Measurements from ENCODE around the gene RNF168. TPM values are rescaled to one million over a fixed set of nuclear protein-coding genes. Genes with fewer than 3 reads are reported as not detected.

Gene RNF168
- total RNA-seq, 2 experiments from 2014 or later, result 26.1 to 27.4 TPM

DNA sequence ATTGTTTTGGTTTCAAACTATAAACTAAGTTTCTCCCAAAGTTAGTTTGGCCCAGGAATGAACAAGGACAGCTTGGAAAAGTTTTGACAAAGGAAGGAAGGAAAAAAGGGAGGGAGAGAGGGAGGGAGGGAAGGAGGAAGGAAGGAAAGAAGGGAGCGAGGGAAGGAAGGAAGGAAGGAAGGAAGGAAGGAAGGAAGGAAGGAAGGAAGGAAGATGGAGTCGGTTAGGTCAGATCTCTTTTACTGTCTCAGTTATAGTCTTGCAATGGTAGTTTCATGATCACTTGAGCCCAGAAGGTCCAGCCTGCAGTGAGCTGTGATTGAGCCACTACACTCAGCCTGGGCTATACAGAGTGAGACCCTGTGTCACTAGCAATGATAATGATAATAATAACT, 59.1 kb downstream of the RNF168 start:
- Mint-ChIP-seq H3K4me3 (no peak overlapping the region), H3K27ac (no peak overlapping the region), H3K9me3 (no peaks in the 10 kb centered on the region), H3K27me3 (no peaks in the 10 kb centered on the region), H3K4me1 (ENCODE audit: low read depth) (no peaks in the 10 kb centered on the region), H3K36me3 (ENCODE audit: low read depth) (no peaks in the 10 kb centered on the region)
- no peak for ATAC-seq (ENCODE audit: poor library complexity)
- no peak overlapping the region for H3K27ac ChIP-seq (ENCODE audit: low read depth in 1 of 2, low read length in 2 of 2)
- TF ChIP-seq, protein P1, sequence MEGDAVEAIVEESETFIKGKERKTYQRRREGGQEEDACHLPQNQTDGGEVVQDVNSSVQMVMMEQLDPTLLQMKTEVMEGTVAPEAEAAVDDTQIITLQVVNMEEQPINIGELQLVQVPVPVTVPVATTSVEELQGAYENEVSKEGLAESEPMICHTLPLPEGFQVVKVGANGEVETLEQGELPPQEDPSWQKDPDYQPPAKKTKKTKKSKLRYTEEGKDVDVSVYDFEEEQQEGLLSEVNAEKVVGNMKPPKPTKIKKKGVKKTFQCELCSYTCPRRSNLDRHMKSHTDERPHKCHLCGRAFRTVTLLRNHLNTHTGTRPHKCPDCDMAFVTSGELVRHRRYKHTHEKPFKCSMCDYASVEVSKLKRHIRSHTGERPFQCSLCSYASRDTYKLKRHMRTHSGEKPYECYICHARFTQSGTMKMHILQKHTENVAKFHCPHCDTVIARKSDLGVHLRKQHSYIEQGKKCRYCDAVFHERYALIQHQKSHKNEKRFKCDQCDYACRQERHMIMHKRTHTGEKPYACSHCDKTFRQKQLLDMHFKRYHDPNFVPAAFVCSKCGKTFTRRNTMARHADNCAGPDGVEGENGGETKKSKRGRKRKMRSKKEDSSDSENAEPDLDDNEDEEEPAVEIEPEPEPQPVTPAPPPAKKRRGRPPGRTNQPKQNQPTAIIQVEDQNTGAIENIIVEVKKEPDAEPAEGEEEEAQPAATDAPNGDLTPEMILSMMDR (IDR thresholded peaks at IDR 0.05), result no peak
- no peaks in the 10 kb centered on the region for H3K9me3 ChIP-seq (ENCODE audit: control insufficient read depth in 1 of 2, insufficient read depth in 1 of 2, low read length in 2 of 2)
- no peaks in the 10 kb centered on the region for H3K36me3 ChIP-seq (ENCODE audit: insufficient read depth, low read length)
- no peak overlapping the region for H3K4me3 ChIP-seq (ENCODE audit: low read length)
- no peaks in the 10 kb centered on the region for H3K27me3 ChIP-seq (ENCODE audit: control insufficient read depth in 1 of 2, insufficient read depth in 2 of 2, low read length in 2 of 2)
- ChIA-PET POLR2A (no interaction called here), CTCF (no interaction called here)
- no peaks in the 10 kb centered on the region for H3K4me1 ChIP-seq (ENCODE audit: insufficient read depth, low read length)
- intact Hi-C loops (cut with DNase I, micrococcal nuclease), result no loop called here
- DNase-seq, result no peak

DNA sequence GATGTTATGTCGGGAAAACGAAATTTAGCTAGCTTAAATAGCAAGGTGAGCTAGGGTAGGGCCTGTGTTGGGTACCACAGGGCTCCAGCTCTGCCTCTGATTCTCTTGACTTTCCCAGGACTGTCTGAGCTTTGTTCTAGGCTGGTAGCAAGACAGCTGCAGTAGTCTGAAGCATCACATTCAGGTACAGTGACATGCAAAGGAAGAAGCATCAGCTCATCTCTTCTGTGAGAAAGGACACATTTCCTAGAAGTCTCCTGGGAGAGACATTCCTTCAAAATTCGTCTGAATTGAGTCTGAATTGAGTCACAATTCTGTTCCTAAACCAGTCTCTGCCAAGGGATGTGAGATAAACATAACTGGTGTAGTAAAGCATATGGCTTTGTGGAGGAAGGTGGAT, 62.9 kb downstream of the RNF168 start:
- H3K4me1 ChIP-seq (ENCODE audit: insufficient read depth, low read length), result no peaks in the 10 kb centered on the region
- Mint-ChIP-seq H3K4me1 (ENCODE audit: low read depth) (no peaks in the 10 kb centered on the region), H3K9me3 (no peaks in the 10 kb centered on the region), H3K4me3 (no peak overlapping the region), H3K27me3 (no peaks in the 10 kb centered on the region), H3K27ac (no peak overlapping the region), H3K36me3 (ENCODE audit: low read depth) (no peaks in the 10 kb centered on the region)
- H3K4me3 ChIP-seq (ENCODE audit: low read length), result no peak overlapping the region
- intact Hi-C loops (cut with DNase I, micrococcal nuclease), result no loop called here
- DNase-seq (no peak), ATAC-seq (ENCODE audit: poor library complexity) (no peak)
- H3K9me3 ChIP-seq (ENCODE audit: control insufficient read depth in 1 of 2, insufficient read depth in 1 of 2, low read length in 2 of 2), result no peaks in the 10 kb centered on the region
- TF ChIP-seq, protein P1 (IDR thresholded peaks at IDR 0.05), result no peak
- ChIA-PET CTCF (interaction anchor here (1.3 kb wide), 1 partner anchor 8 kb away, joined by 3 read pairs; the partner anchor contains the start of gene UBXN7), POLR2A (no interaction called here)
- no peaks in the 10 kb centered on the region for H3K27me3 ChIP-seq (ENCODE audit: control insufficient read depth in 1 of 2, insufficient read depth in 2 of 2, low read length in 2 of 2)
- H3K36me3 ChIP-seq (ENCODE audit: insufficient read depth, low read length), result no peaks in the 10 kb centered on the region
- no peak overlapping the region for H3K27ac ChIP-seq (ENCODE audit: low read depth in 1 of 2, low read length in 2 of 2)

DNA sequence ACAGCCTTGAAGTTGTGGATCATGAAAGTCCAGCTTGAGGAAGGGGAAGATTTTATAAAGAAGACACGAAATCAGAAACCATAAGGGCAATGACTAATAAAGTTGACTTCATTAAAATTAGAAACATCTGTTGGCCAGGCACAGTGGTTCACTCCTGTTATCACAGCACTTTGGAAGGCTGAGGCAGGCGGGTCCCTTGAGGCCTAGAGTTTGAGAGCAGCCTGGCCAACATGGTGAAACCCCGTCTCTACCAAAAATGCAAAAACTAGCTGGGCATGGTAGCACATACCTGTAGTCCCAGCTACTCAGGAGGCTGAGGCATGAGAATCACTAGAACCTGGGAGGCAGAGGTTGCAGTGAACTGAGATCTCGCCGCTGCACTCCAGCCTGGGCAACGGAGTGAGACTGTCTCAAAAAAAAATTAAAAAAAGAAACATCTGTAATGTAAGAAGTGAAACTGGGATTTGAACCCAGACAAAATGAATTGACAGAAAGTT, 63.5 kb downstream of the RNF168 start:
- Mint-ChIP-seq H3K27ac (no peak overlapping the region), H3K4me3 (no peak overlapping the region), H3K36me3 (ENCODE audit: low read depth) (no peaks in the 10 kb centered on the region), H3K9me3 (no peaks in the 10 kb centered on the region), H3K27me3 (no peaks in the 10 kb centered on the region), H3K4me1 (ENCODE audit: low read depth) (no peaks in the 10 kb centered on the region)
- Histone ChIP-seq H3K4me1 (ENCODE audit: insufficient read depth, low read length) (no peaks in the 10 kb centered on the region), H3K9me3 (ENCODE audit: control insufficient read depth in 1 of 2, insufficient read depth in 1 of 2, low read length in 2 of 2) (no peaks in the 10 kb centered on the region), H3K27ac (ENCODE audit: low read depth in 1 of 2, low read length in 2 of 2) (no peak overlapping the region), H3K27me3 (ENCODE audit: control insufficient read depth in 1 of 2, insufficient read depth in 2 of 2, low read length in 2 of 2) (no peaks in the 10 kb centered on the region), H3K4me3 (ENCODE audit: low read length) (no peak overlapping the region), H3K36me3 (ENCODE audit: insufficient read depth, low read length) (no peaks in the 10 kb centered on the region)
- no peak for ATAC-seq (ENCODE audit: poor library complexity)
- POLR2A ChIA-PET, result no interaction called here
- no peak for DNase-seq
- CTCF ChIA-PET, result interaction anchor here (1.3 kb wide), 1 partner anchor 8 kb away, joined by 3 read pairs; the partner anchor contains the start of gene UBXN7
- TF ChIP-seq, protein P1 (IDR thresholded peaks at IDR 0.05), result no peak
- intact Hi-C loops (cut with DNase I, micrococcal nuclease), result no loop called here

Measured in CD4-positive, alpha-beta T cell (primary cell).